ENCODE measurements around the gene OTUD5.
"Not testable (repeated sequence)": the region's sequence is repeated elsewhere in the genome, so short reads cannot be mapped to it uniquely, and the experiment has no call there.

OTUD5 gene, protein sequence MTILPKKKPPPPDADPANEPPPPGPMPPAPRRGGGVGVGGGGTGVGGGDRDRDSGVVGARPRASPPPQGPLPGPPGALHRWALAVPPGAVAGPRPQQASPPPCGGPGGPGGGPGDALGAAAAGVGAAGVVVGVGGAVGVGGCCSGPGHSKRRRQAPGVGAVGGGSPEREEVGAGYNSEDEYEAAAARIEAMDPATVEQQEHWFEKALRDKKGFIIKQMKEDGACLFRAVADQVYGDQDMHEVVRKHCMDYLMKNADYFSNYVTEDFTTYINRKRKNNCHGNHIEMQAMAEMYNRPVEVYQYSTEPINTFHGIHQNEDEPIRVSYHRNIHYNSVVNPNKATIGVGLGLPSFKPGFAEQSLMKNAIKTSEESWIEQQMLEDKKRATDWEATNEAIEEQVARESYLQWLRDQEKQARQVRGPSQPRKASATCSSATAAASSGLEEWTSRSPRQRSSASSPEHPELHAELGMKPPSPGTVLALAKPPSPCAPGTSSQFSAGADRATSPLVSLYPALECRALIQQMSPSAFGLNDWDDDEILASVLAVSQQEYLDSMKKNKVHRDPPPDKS

DNA sequence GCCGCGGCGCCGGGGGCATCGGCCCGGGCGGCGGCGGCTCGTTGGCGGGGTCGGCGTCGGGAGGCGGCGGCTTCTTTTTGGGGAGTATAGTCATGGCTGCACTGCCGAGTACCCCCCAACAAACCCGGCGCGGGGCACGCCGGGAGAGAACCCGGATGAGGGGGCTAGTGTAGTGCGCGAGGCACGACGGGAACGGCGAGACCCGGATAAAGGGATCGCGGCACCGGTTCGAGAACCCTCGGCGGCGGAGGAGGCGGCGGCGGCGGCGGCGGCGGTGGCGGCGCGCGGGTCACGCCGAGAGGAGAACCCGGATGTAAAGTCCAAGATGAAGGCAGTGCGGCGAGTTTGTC lies at the start of gene OTUD5:
TSS of gene OTUD5 (minus strand) at position 131 of the 350 bp plus-strand sequence. CDS start at position 94, 37 bp downstream.
- DNase-seq, result no peak

DNA sequence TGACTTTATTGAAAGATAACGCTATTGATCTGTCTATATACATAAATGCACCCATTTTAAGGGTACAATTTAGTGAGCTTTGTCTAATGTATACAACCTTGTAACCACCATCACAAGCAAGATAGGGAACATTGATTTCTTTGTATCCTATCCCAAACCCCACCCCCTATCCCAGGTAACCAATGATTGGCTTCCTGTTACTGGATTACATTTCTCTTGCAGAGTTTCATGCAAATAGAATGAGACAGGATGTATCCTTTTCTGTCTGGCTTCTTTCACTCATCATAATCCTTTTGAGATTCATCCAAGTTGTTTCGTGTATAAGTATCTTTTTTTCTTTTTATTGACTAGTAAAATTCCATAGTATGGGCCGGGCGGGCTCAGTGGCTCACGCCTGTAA lies 46.3 kb upstream of the OTUD5 start:
- no peak for DNase-seq

DNA sequence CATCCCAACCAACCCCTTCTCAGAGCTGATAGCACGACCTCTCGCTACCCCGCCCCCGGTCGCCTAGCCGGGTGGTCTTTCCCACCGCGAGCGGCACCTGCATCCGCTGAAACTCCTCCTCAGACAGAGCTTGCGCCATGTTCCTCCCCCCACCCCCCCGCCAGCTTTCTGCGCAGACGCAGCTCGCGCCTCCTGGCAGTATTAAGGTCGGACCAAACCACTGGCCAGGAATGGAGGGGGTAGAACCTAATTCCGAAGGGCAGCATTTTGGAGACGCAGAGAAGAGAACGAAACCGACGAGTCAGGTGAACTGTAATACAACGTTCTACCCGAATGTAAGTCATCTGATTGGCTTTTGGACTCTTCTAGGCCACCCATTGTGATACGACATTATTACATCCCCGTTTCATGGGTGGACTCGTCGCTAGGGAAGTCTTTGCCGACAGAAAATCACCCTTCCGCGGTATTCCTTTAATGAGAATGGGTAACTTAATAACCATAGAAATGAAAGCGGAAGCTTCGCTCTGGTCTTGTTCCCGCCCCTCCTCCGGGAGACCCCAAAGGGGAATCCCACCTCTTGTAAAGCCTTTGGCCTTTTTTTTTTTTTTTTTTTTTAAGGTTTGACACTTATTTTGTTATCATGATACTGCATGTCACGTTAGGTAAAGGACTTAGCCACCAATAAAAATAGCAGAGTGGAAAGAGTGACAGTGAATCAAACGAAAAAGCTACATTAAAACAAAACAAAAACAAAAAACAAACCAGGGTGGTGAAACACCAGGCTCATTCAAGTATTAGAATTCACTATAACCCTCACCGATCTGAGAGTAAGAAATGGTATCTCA lies 44.9 kb upstream of the OTUD5 start, which contains the start of gene GRIPAP1:
TSS of gene GRIPAP1 (minus strand) at position 174 of the 845 bp plus-strand sequence. CDS start at position 139, 35 bp downstream.
- DNase-seq, result peak; percentile 53

DNA sequence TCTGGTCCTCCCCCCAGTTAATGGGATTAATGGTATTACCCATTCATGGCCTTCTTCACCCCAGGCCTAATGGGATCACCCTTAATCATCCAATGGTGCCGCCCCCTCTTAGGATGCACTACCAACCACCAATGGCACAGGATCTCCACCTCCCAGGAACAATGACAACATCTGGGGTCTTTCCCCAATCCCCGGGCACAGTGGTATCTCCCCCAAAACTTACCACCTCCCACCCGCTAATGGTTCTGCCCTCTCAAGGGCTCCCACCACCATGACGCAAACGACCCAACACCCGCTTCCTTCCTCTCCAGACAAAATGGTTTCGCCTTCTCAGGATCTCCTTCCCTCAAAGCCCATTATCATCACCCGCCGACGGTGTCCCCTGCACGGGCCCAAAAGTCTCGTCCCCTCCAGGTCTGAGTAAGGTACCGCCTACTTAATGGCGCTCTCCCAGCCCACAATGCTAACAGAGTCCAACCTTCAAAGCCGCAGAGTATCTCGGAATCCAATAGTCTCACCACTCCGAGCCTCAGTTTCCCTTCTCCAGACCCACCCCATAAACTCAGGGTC lies 44.2 kb upstream of the OTUD5 start:
- no peak for DNase-seq

DNA sequence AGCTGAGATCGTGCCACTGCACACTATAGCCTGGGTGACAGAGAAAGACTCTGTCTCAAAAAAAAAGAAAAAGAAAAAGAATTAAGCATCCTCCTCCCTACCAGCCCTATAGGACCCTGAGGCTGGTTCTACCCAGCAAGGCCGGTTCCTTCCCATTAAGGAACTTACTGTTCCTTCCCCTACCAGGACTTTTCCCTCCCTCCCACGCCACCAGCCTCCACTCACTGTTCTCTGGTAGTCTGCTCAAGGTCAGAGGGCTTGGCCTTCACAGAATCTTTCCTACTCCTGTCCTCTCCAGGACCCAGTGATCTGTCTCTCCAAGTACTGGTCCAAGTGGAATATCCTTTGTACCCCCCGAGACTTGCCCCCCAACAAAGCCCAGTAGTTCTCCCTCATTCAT lies 43.2 kb upstream of the OTUD5 start:
- DNase-seq, result no peak

DNA sequence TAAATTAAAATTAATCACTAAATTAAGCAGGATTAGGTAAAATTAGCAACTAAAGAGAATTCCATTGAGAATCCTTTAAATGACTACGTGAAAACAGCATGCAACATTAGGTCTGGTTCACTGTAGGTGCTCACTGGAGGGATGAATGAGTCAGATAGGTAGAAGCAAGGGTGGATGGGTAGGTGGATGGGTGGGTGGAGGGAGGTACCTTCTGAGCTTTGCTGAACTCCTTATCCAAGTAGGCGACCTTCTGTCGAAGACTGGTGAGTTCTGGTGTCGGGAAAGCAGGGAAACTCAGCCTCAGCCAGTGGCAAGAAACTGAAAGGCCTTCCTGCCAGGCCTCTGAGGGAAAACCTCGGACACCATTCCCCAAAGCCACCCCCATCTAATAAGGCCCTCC lies 41.6 kb upstream of the OTUD5 start:
- DNase-seq, result no peak

DNA sequence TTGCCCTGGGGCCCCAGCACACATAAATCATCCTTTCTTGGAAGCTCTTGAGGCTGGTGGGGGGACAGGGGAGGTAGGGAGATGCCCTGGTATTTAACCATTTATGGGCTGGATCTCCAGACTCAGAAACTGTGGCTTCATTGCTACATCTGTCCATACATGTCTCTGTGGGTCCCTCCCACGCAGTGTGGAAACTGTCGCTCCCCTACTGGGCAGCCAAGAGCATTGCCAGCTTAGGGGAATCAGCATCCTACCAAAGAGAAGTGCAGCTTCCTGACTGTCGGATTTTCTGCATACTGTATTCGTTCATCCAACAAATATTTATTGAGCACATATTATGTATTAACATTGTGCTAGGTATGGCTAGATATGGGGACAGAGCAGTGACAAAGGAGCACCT lies 41.0 kb upstream of the OTUD5 start:
- DNase-seq, result no peak

DNA sequence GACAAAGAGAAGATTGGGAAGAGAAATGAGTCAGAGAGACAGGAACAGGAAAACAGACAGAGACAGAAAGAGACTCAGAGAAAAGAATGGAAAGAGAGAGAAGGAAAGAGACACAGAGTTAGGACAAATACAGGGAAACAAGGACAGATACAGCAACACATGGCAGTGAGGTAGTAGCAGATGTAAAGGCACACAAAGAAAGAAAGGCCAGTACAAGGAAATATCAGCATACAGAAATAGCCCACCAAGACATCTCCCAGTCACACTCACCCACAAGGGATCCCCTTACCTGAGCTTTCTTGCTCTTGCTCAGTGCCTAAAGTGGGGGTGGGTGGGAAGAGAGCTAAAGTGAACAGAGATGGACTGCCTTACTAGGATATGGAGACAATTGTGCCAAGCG lies 40.5 kb upstream of the OTUD5 start:
- DNase-seq, result no peak

DNA sequence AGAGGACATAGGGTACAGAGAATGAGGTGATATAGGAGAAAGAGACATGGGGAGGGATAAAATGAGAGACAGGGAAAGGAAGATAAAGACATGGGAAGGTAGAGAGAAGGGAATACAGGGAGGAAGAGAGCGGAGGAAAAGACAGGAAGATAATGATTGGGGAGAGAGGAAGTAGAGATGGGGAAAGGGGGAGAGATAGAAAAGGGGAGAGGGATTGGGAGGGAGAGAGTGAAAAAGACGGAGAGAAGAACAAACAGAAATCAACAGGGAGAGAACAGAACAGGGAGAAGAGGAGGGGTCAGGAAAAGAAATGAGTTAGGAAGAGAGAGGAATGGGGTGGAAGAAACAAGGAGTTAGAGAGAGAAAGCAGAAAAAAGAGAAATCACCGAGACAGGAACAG lies 40.0 kb upstream of the OTUD5 start:
- no peak for DNase-seq

DNA sequence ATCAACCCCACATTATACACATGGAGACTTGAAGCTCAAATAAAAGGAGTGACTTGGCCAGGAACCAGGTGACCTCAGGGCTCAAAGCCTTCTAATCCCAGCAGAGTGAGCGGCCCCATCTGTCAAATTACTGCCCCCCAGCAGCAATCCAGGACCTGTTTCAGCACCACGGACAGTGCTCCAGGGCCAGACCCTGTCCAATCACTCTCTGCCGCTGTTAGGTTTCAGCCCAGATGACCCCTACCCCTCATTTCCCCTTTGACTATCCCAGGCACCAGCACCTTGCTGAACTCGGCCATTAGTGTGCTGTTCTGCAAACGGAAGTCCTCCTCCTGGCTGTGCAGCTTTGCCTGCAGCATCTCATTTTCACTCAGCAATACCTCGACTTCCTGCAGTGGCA lies 39.6 kb upstream of the OTUD5 start:
- no peak for DNase-seq

DNA sequence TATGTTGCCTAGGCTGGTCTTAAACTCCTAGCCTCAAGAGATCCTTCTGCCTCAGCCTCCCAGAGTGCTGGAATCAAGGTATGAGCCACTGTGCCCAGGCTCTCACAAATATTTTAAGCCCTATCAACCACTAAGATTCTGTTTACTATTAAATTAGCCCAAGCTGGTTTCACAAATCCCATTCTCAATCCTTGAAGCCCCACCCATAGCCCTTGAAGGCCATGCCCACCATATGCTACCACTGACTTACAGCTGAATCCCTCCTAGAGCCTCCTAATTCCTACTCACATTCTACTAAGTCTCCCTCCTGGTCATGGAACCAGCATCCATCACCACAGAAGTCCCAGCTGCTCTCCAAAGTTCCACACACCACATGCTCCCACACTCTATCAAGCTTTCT lies 34.9 kb upstream of the OTUD5 start:
- DNase-seq, result no peak

DNA sequence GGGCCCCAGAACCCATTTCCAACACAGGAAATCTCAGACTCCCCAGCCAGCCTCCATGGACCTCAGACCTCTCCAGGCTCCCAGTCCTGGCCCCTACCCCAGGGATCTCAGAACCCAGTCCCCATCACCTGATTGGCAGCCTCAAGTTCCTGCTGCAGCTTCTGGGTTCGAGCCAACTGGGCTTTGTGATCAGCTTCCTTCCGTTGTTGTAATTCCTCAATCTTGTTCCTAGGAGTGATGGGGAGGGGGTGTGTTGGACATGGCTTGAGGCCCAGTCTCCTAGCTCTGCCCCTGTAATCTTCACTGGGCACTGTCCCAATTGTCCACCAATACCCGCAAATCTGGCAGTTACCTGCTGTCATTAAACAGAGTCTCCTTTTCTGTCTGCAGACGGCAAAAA lies 32.1 kb upstream of the OTUD5 start:
- DNase-seq, result no peak

DNA sequence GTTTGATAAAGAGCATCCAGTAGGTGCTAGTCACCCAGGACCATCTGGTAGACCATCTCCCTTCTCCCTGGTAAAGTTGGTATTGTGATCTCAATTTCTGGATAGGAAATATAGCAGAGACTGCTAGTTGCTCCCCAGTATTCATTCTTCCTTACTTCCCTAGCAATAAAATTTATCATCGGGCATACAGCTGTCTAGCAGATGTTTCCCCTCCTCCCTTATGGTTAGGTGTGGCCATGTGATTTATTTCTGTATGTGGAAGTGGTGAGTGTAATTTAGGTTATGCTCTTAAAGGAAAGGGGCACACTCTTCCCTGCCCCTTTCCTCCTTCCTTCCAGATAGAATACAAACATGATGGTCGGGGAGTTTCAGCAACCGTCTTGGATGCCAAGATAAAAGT lies 26.5 kb upstream of the OTUD5 start:
- DNase-seq, result no peak

DNA sequence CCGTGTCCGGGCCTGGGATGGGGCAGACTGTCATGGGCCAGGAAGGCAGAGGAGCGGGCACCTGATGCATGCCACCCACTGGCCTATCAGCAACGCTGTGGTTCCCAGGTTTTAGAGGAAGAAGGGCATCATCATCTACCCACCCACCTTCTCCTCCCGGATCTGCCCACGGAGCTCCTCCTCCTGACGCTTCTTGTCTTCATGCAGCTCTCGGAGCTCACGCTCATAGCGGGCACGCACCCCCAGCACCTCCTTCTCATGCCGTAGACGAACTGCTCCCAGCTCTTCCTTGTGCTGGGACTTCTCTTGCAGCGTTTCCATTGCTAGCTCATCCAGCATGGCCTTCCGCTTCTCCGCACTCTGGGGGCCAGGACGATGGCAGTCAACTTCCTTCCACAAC lies 25.7 kb upstream of the OTUD5 start:
- no peak for DNase-seq

DNA sequence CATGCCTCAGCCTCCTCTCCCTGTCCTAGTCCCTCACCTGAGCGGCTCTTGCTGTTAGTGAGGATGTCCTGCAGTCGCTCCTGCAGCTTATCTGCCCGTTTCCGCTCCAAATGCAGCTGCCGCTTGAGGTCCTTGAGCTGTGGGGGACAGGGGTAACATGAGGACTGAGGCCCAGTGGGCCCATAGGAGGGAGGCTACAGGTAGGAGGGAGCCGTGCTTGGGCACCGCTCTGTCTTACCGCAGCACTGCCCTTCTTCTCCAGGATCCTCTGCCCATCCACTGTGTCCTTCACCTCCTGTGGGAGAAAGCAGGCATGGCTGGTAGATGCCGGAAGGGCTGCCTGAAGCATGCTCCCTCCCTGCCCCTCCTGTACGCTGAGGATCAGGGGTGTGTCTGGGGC lies 23.8 kb upstream of the OTUD5 start:
- no peak for DNase-seq

DNA sequence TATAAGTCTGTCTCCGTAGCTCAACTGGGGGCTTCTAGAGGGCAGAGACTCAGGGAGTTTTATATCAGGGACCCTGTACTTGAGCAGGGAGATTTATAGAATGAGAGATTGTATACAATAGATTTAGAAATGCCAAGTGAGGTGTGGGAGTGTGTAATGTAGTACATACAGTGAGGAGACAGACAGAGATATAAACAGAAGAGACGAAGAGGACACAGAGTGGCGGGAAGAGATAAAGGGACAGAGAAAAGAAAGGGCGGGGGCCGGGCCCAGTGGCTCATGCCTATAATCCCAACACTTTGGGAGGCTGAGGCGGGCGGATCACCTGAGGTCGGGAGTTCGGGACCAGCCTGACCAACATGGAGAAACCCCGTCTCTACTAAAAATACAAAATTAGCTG lies 22.9 kb upstream of the OTUD5 start:
- DNase-seq, result not testable (repeated sequence)

DNA sequence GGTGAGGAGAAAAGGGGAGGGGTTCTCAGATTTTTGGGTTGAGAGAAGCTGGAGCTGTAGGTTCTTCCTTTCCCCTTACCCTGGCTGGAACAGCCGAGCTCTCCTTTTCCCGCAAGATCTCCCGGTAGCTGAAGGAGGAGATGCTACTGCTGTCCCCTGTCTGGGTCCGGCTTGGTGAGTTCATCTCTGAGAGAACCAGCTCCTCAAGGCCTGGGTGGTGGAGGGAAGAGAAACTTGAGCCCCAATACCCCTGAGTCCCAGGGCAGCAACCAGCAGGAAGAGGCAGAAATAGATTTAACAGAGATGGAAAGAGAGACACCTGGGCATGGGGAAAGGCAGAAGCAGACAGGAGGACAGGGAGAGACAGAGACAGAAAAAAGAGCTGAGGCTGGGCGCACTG lies 20.8 kb upstream of the OTUD5 start:
- no peak for DNase-seq

DNA sequence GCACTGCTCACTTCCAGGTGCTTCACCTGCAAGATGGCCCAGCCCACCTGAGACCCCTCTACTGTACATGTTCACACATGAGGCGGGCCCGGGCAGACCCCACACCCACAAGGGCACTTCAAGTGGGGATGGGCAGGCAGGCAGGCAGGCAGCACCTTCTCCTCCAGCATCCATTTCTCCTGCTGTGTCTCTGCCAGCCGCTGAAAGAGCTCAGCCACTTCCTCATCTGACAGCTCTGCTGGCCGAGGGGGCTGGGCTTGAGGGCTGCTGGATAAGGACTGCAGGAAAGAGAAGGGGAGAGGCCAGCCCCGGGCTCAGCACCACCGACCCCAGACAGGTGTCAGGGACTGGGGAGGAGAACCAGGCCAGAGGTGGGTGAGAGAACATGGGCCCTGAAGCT lies 18.7 kb upstream of the OTUD5 start:
- no peak for DNase-seq

DNA sequence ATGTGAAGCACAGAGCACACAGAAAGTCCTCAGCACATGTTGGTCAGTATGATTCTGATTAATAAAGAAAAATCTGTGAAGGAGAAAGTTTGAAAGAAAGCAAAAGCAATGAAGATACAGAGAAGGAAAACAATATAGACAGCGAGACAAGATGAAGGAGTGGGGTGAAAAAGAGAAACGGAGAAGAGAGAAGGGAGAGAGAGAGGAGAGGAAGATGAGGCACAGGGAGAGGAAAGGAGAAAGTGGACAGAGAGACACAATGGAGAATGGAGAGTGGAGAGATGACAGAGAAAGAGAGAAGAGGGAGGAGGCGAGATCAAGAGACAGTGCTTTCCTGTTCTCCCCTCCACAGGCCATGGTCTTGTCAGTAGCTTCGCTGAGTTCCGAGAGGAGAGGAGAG lies 18.1 kb upstream of the OTUD5 start:
- DNase-seq, result no peak

DNA sequence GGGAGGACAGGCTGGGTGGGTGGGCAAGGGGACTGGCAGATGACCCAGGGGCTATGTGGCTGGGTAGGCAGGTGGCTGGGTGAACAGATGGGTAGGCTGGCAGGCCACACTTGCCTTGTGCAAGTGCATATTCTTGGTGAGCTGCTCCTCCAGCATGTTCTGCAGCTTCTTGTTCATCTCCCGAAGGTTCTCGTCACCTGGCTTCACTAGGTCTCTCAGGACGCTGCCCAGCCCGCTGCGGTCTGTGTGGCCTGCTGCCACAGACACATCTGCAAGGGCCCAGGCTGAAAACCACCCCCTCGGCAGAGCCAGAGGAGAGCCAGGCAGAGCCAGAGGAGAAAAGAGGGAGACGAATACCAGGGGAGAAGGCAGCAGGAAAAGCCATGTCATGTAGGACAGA lies 17.6 kb upstream of the OTUD5 start:
- DNase-seq, result no peak

DNA sequence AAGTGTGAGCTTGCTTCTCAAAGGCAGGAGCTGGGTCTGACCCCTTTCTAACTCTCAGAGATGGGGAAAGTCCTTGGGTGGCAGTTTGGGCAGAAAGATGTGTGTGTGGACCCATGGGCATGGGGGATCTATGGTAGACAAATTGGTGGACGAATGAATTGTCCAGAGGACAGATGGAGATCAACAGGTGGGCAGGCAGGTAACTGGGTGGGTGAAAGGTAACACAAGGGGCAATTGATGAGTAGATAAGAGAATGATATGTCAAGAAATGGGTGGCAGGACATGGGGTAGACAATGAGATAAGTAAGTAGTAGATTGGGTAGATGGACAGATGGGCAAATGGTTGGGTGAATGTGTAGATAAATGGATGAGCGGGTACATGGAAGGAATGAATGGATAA lies 17.2 kb upstream of the OTUD5 start:
- DNase-seq, result no peak

DNA sequence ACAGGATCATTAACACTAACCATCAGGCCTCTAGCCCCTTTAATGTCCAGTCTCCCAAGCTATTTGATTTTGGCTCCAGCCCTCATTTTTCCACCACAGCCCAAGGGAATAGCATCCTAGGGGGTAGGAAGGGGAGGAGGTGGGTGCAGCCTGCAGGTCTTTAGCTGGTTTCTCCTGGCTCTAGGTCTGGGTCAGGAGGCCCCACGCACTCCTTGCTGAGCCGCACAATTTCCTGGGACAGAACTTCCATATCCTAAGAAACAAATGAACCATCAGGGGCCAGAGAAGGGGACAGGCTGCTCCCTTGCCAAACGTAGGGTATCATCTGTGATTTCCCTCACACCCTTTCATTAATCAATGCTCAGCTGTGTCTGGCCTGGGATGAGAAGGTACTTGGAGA lies 16.6 kb upstream of the OTUD5 start:
- no peak for DNase-seq
